ENCODE measurements around the gene RXRA. TPM values are rescaled to one million over a fixed set of nuclear protein-coding genes. Genes with fewer than 3 reads are reported as not detected.
A peak's percentile ranks its signal among the peaks of the same experiment; 100 is the strongest.

Gene RXRA
- total and polyA plus RNA-seq, 12 donors, result 5.5 to 114 (median 71.3) TPM

- Histone ChIP-seq H3K27me3 (no peaks in the 10 kb centered on the region), H3K36me3 (replicated peaks in 1 of 2) (no peaks in the 10 kb centered on the region), H3K4me3 (no peak overlapping the region), H3K27ac (no peak overlapping the region), H3K4me1 (replicated peaks in 1 of 2) (no peaks in the 10 kb centered on the region), H3K9me3 (replicated peaks in 1 of 3) (no peaks in the 10 kb centered on the region)
- WGBS, 4 donors, result 42 to 49% (median 48%) methylated on average over 9 to 16 of the region's 16 CpGs
- intact Hi-C loops (cut with DNase I), result loop anchor here in 1 of 2 donors (5.0 kb wide), 1 partner anchor 59 kb away; no protein-coding TSS in a partner anchor
- no peak for TF ChIP-seq CTCF (IDR thresholded peaks at IDR 0.05)
- TF ChIP-seq POLR2A (IDR thresholded peaks at IDR 0.05), result no peak
- peak in 3 of 7 donors; percentile 35 to 42 (median 41) for DNase-seq
Measured at GRCh38 chr9:134316449-134317160, 9.7 kb upstream of the RXRA start.

GRCh38 chr9:134317400-134317789 is 8.9 kb upstream of the RXRA start:
- 84 to 89% (median 86%) methylated on average over 6 to 17 of the region's 17 CpGs for WGBS, 4 donors
- intact Hi-C loops (cut with DNase I), result loop anchor here in 1 of 2 donors (5.0 kb wide), 1 partner anchor 60 kb away; no protein-coding TSS in a partner anchor
- Histone ChIP-seq H3K4me3 (no peak overlapping the region), H3K27me3 (no peaks in the 10 kb centered on the region), H3K9me3 (replicated peaks in 1 of 3) (no peaks in the 10 kb centered on the region), H3K27ac (no peak overlapping the region), H3K36me3 (replicated peaks in 1 of 2) (no peaks in the 10 kb centered on the region), H3K4me1 (replicated peaks in 1 of 2) (no peaks in the 10 kb centered on the region)
- TF ChIP-seq POLR2A (IDR thresholded peaks at IDR 0.05) (no peak), CTCF (IDR thresholded peaks at IDR 0.05) (no peak)
- DNase-seq, result peak in 1 of 7 donors; percentile 11

GRCh38 chr9:134317790-134318414 is 8.4 kb upstream of the RXRA start:
- H3K27ac ChIP-seq, result no peak overlapping the region
- TF ChIP-seq CTCF (IDR thresholded peaks at IDR 0.05), result no peak
- TF ChIP-seq POLR2A (IDR thresholded peaks at IDR 0.05), result no peak
- no peaks in the 10 kb centered on the region for H3K27me3 ChIP-seq
- H3K36me3 ChIP-seq (replicated peaks in 1 of 2), result no peaks in the 10 kb centered on the region
- H3K4me1 ChIP-seq (replicated peaks in 1 of 2), result no peaks in the 10 kb centered on the region
- WGBS, 4 donors, result 68 to 85% (median 81%) methylated on average over 1 to 4 of the region's 4 CpGs
- no peaks in the 10 kb centered on the region for H3K9me3 ChIP-seq (replicated peaks in 1 of 3)
- DNase-seq, result peak in 1 of 7 donors; percentile 8
- intact Hi-C loops (cut with DNase I), result loop anchor here in 1 of 2 donors (5.0 kb wide), 1 partner anchor 61 kb away; no protein-coding TSS in a partner anchor
- no peak overlapping the region for H3K4me3 ChIP-seq

GRCh38 chr9:134318481-134318891 is 7.8 kb upstream of the RXRA start:
- no peaks in the 10 kb centered on the region for H3K4me1 ChIP-seq (replicated peaks in 1 of 2)
- peak in 1 of 7 donors; percentile 8 for DNase-seq

More at GRCh38 chr9:134318481-134318891, 7.8 kb upstream of the RXRA start:
- no peaks in the 10 kb centered on the region for H3K27me3 ChIP-seq
- no peaks in the 10 kb centered on the region for H3K9me3 ChIP-seq (replicated peaks in 1 of 3)
- H3K36me3 ChIP-seq (replicated peaks in 1 of 2), result no peaks in the 10 kb centered on the region
- no peak overlapping the region for H3K27ac ChIP-seq
- intact Hi-C loops (cut with DNase I), result loop anchor here in 1 of 2 donors (5.0 kb wide), 1 partner anchor 61 kb away; no protein-coding TSS in a partner anchor
- 88 to 95% (median 91%) methylated on average over 9 to 11 of the region's 11 CpGs for WGBS, 4 donors
- no peak overlapping the region for H3K4me3 ChIP-seq
- TF ChIP-seq CTCF (IDR thresholded peaks at IDR 0.05), result no peak
- no peak for TF ChIP-seq POLR2A (IDR thresholded peaks at IDR 0.05)

Data from adrenal gland (tissue), 12 donors.